Sigmoid colon (tissue), 4 donors: ENCODE data around the gene TREML4.

ENCODE experiments used
- EP300 ChIP-seq, 4 donors: sonication (generic); formaldehyde crosslinking; IDR thresholded peaks; one replicate each; pipeline ENCODE4 v1.6.1; 2017; ENCODE audit warnings: antibody characterized with exemption in 4 of 4
- POLR2A ChIP-seq, 2 donors: fragments of 450-650 bp; IDR thresholded peaks; one replicate each; pipeline ENCODE4 v1.6.1; 2016; ENCODE audit warnings: antibody characterized with exemption in 2 of 2, mild to moderate bottlenecking in 2 of 2, moderate library complexity in 2 of 2
- POLR2AphosphoS5 ChIP-seq, 4 donors: sonication (generic); formaldehyde crosslinking; IDR thresholded peaks; one replicate each; pipeline ENCODE4 v1.6.1; 2017; ENCODE audit warnings: antibody characterized with exemption in 4 of 4
- TF ChIP-seq, protein P1 (sequence below), 4 experiments: fragments of 450-650 bp in 3 of 4; fragments of 200-600 bp in 1 of 4; IDR thresholded peaks; one replicate each; pipeline ENCODE4 v1.5.1; 2016 to 2019; ENCODE audit warnings: antibody characterized with exemption in 4 of 4, mild to moderate bottlenecking in 3 of 4, moderate library complexity in 2 of 4

DNA sequence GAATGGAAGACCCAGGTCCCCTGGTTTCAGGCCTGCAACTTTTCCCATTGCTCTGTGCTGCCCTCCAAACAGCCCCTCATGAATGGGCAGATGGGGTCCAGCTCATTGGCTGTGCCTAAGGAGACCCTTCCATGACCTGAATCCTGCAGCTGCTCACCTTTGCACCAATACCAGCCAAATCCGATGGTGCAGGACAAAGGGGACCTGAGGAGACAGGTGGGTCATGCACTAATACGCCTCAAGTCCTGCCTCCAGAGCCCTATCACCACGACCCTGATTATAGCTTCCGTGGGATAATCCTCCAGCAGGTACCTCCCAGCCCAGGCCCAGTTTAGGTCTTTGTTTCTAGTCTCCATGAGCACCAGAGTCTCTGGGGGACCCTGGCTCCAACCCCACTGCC, 41.6 kb downstream of the TREML4 start:
- TF ChIP-seq, protein P1, sequence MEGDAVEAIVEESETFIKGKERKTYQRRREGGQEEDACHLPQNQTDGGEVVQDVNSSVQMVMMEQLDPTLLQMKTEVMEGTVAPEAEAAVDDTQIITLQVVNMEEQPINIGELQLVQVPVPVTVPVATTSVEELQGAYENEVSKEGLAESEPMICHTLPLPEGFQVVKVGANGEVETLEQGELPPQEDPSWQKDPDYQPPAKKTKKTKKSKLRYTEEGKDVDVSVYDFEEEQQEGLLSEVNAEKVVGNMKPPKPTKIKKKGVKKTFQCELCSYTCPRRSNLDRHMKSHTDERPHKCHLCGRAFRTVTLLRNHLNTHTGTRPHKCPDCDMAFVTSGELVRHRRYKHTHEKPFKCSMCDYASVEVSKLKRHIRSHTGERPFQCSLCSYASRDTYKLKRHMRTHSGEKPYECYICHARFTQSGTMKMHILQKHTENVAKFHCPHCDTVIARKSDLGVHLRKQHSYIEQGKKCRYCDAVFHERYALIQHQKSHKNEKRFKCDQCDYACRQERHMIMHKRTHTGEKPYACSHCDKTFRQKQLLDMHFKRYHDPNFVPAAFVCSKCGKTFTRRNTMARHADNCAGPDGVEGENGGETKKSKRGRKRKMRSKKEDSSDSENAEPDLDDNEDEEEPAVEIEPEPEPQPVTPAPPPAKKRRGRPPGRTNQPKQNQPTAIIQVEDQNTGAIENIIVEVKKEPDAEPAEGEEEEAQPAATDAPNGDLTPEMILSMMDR (IDR thresholded peaks at IDR 0.05), result no peak
- TF ChIP-seq POLR2A (IDR thresholded peaks at IDR 0.05), result no peak
- no peak for TF ChIP-seq EP300 (IDR thresholded peaks at IDR 0.05)
- TF ChIP-seq POLR2AphosphoS5 (IDR thresholded peaks at IDR 0.05), result no peak
